PC-3 (cell line): Measurements from ENCODE around the gene ZNF107.

Experiments
- EZH2 ChIP-seq: fragments of 300-600 bp; sonication (generic); IDR thresholded peaks from one replicate; pipeline ENCODE4 v1.6.1; 2017; ENCODE audit warnings: antibody characterized with exemption, mild to moderate bottlenecking, low read length; ENCODE audit not compliant: unreplicated experiment
- TF ChIP-seq, protein P1 (sequence below): fragments of 300-600 bp; sonication (generic); conservative IDR thresholded peaks from 2 replicates; pipeline ENCODE4 v1.5.1; 2017; ENCODE audit warnings: antibody characterized with exemption, low read depth, mild to moderate bottlenecking, low read length

DNA sequence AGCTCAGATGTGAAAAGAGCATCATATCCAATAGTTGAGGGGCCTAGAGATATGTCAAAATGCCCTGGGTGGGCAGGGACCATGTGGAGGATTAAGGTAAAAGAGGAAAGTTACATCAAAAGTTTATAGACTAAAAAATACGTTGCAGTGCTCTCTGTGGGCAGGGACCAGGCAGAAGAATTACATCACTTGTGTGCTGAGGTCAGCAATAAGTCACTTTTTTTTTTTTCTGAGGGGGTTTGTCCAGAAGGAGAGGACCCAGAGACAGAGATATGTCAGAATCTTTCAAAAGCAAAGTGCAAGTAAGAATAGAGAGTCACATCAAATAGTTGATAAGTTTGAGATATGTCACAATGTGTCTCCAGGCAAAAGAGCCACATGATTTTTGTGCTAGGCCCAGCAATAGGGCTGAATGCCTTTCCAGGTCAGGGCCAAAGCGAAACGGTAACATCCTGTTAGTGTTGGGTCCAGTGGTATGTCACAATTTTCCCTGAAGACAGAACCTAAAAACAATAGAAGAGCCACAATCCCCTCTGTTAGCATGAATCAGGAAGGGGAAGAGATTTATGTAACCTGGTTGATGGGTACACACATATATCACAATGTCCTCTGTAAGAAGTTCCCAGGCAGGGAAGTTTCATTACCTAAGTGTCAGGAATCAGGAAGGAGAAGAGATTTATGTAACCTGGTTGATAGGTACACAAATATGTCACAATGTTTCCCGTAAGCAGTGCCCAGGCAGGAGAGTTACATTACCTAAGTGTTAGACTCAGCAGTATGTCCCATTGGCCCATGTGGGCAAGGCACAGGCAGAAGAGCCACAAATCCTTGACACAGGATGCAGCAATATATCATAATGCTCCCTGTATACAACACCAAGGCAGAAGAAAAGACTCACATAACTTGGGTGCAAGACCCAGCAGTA is 28.1 kb upstream of the ZNF107 start:
- TF ChIP-seq, protein P1, sequence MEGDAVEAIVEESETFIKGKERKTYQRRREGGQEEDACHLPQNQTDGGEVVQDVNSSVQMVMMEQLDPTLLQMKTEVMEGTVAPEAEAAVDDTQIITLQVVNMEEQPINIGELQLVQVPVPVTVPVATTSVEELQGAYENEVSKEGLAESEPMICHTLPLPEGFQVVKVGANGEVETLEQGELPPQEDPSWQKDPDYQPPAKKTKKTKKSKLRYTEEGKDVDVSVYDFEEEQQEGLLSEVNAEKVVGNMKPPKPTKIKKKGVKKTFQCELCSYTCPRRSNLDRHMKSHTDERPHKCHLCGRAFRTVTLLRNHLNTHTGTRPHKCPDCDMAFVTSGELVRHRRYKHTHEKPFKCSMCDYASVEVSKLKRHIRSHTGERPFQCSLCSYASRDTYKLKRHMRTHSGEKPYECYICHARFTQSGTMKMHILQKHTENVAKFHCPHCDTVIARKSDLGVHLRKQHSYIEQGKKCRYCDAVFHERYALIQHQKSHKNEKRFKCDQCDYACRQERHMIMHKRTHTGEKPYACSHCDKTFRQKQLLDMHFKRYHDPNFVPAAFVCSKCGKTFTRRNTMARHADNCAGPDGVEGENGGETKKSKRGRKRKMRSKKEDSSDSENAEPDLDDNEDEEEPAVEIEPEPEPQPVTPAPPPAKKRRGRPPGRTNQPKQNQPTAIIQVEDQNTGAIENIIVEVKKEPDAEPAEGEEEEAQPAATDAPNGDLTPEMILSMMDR = no peak
- TF ChIP-seq EZH2 = no peak
